AG04450 (cell line): ENCODE data around the gene BNC2. TPM values are rescaled to one million over a fixed set of nuclear protein-coding genes. Genes with fewer than 3 reads are reported as not detected.

Source experiments
- CTCF ChIA-PET: fragments of 300-600, 350-600 bp; formaldehyde crosslinking; extraction: SDS; loops from one replicate; lab custom pipeline; 2022; ENCODE audit warnings: antibody characterized with exemption, inconsistent platforms; lab: Charles Lee
- POLR2A ChIA-PET: fragments of 350-600 bp; formaldehyde crosslinking; extraction: SDS; loops from one replicate; lab custom pipeline; 2021; ENCODE audit warnings: antibody characterized with exemption, inconsistent platforms; lab: Yijun Ruan, JAX
- DNase-seq: peaks from one replicate; pipeline ENCODE4 v3.0.0-alpha.2; 2011; ENCODE audit warnings: low read depth, low spot score
- H3K27ac ChIP-seq: one replicate; pipeline ENCODE4 v1.5.1; 2012; ENCODE audit warnings: low read depth, low read length, control low read depth
- H3K27me3 ChIP-seq: one replicate; pipeline ENCODE4 v1.6.0; 2012; ENCODE audit warnings: low read length; ENCODE audit not compliant: control insufficient read depth, insufficient read depth
- H3K4me3 ChIP-seq: 2 replicates; pipeline ENCODE4 v1.5.1; 2011; ENCODE audit warnings: mild to moderate bottlenecking, low read depth, low read length, control low read depth
- H3K9me3 ChIP-seq: 2 replicates; pipeline ENCODE4 v1.5.1; 2012; ENCODE audit warnings: low read length; ENCODE audit not compliant: control insufficient read depth, insufficient read depth
- polyA plus RNA-seq: library from polyadenylated mRNA; depleted of rRNA; stranded (reverse); fragments of >200 nt; gene quantifications from 2 replicates; pipeline ENCODE4 v1.2.3, GENCODE V29; 2011
- TF ChIP-seq, protein P1 (sequence below): IDR thresholded peaks from 2 replicates; pipeline ENCODE4 v1.5.1; 2011; ENCODE audit warnings: low read depth, low read length, control low read depth, inconsistent platforms

The BNC2 gene
- polyA plus RNA-seq, 1 experiment: 49.0 TPM

DNA sequence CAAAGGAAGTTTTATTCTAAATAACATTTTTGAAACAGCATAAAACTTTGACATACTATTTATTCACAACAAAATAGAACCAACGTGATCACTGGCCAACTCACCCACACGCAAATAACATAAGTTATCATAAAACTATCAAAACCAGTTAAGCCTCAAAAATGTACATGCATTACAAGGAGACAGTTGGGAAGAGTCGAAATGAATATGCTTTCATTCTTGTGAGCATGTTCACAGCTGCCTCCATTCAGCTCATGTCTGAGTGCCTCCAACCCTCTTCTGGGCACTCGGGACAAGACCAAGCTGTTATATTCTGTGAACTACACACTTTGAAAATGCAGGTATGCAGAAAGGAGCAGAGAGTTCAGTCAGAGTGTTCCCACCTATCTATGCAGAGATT, 284.9 kb downstream of the BNC2 start:
- H3K27ac ChIP-seq: no peak overlapping the region
- no peaks in the 10 kb centered on the region for H3K9me3 ChIP-seq
- H3K4me3 ChIP-seq: no peak overlapping the region
- H3K27me3 ChIP-seq: no peaks in the 10 kb centered on the region
- POLR2A ChIA-PET: interaction anchor here (0.6 kb wide), 1 partner anchor 29 kb away, joined by 7 read pairs; no protein-coding TSS in a partner anchor
- DNase-seq: no peak
- TF ChIP-seq, protein P1, sequence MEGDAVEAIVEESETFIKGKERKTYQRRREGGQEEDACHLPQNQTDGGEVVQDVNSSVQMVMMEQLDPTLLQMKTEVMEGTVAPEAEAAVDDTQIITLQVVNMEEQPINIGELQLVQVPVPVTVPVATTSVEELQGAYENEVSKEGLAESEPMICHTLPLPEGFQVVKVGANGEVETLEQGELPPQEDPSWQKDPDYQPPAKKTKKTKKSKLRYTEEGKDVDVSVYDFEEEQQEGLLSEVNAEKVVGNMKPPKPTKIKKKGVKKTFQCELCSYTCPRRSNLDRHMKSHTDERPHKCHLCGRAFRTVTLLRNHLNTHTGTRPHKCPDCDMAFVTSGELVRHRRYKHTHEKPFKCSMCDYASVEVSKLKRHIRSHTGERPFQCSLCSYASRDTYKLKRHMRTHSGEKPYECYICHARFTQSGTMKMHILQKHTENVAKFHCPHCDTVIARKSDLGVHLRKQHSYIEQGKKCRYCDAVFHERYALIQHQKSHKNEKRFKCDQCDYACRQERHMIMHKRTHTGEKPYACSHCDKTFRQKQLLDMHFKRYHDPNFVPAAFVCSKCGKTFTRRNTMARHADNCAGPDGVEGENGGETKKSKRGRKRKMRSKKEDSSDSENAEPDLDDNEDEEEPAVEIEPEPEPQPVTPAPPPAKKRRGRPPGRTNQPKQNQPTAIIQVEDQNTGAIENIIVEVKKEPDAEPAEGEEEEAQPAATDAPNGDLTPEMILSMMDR: no peak
- CTCF ChIA-PET: no interaction called here

DNA sequence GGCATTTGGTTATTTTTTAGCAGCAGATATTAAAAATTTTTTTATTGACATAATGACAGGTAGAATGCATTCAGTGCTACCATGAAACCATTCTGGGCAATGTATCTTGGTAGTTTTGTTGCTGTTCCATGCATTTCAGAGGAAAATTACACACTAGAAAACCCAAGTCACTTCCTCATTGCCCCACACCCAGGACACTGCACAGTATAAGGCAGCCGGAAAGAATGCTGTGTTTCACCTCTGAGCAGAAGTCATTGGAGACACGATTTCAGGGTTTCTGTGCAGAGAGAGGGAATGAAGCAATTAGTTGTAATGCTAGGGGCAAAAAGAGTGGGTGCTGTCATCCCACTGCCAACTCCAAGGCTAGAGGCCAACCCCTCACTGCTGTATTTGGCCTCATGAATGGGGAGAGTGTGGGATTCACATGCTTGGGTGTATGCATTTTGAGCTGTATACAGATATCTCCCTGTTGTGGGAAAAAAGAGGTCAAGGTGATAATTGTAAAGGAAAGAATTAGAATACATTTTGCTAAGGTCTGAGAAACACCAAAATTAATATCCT, 290.5 kb downstream of the BNC2 start:
- no peaks in the 10 kb centered on the region for H3K9me3 ChIP-seq
- ChIA-PET POLR2A (no interaction called here), CTCF (no interaction called here)
- DNase-seq: no peak
- no peak overlapping the region for H3K4me3 ChIP-seq
- no peak overlapping the region for H3K27ac ChIP-seq
- no peaks in the 10 kb centered on the region for H3K27me3 ChIP-seq
- TF ChIP-seq, protein P1: no peak

DNA sequence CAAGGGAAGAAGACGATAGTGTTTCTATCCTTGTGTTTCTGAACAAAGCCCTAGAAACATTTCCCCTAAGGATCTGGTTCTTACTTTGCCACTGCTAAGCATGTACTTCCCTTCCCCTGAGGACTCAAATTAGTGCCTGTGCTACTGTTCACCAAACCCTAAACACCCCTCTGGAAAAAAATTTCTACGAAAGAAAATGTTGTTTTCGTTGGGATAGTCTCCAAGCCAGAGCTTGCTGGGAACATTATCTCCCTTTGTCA, 294.6 kb downstream of the BNC2 start:
- DNase-seq: no peak
- Histone ChIP-seq H3K27me3 (no peaks in the 10 kb centered on the region), H3K9me3 (no peaks in the 10 kb centered on the region), H3K4me3 (no peak overlapping the region), H3K27ac (no peak overlapping the region)
- ChIA-PET POLR2A (no interaction called here), CTCF (no interaction called here)
- TF ChIP-seq, protein P1: no peak

DNA sequence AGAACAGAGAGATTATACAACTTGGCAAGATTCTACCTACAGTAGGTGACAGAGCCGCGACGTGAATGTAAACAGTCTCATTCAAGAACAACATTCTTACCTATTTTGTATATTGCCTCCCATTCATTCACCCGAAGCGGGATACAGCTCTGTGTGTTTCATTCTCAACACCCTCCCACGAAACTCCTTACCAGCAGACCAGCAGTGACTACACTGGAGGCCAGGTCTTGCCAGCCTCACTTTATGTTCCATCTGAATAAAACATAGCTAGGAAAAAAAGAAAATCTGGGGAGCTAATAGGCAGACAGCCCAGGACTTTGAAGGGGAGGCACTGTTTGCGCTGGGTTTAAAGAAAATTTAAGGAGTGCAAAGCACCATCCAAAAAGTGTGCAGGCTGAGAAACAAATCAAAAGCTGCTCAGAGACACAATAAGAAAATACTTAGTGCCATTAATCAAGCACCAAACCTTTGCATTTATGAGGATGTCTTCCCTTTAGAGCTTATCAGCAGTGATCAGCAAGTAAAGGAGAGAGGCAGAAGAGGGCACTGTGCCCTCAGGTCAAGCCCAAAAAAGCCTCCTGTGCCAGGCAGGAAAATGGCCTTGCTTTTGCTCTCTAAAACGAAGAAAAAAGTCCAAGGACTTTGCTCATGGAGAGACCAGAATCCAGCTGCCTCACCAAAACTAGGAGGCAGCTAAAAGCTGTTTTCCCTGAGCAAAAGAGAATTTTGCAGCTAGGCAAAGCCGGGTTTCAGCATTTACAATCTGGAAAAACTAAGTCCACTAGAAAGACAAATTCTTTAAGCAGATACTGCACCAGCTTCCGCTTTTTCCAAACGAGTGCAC, 295.1 kb downstream of the BNC2 start:
- no peak for DNase-seq
- H3K9me3 ChIP-seq: no peaks in the 10 kb centered on the region
- ChIA-PET POLR2A (no interaction called here), CTCF (no interaction called here)
- H3K27me3 ChIP-seq: no peaks in the 10 kb centered on the region
- no peak overlapping the region for H3K27ac ChIP-seq
- TF ChIP-seq, protein P1: no peak
- no peak overlapping the region for H3K4me3 ChIP-seq

DNA sequence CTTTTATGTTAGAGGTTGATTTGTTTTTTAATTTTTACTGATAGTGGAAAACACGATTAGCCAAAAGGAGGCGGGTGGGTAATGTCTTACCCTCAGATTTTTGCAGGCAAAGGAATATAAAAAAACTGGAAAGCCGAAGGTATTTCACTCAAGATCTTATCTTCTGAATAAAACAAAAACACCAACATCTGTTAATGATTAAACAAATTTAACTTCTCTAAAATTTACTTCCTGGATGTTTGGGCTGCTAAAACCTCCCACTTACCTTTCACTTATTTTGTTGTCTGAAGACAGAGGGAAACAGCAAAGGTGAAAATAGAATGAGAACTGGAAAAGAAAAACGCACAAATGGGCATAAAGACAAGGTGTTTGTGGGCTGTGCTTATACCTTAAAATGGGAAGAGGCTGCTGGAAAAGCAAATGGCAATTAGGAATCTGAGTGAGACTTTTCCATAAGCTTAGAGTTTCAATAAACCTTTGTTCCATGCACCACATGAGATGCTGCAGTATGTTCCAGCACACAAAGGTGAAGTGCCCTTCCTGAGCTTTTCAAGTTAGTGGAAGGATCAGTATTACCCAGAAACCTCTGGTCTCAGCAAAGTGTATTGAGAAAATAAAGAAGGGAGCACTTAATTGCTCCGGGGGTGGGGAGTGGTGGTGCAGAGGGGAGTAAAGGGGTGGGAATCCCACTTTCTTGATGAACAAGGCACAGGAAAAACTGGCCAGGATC, 298.3 kb downstream of the BNC2 start:
- POLR2A ChIA-PET: no interaction called here
- TF ChIP-seq, protein P1: no peak
- DNase-seq: no peak
- Histone ChIP-seq H3K27ac (no peak overlapping the region), H3K9me3 (no peaks in the 10 kb centered on the region), H3K27me3 (no peaks in the 10 kb centered on the region), H3K4me3 (no peak overlapping the region)
- CTCF ChIA-PET: interaction anchor here (0.6 kb wide), 1 partner anchor 178 kb away, joined by 3 read pairs; no protein-coding TSS in a partner anchor
